Stimulated activated CD4-positive, alpha-beta T cell treated with anti-CD3 and anti-CD28 coated beads, TNF-alpha, amount 100 ng/mL, for 48 hours (primary cell): ENCODE data around the gene CLDN22.

Experiments
- DNase-seq, 3 donors: peaks; one replicate each; pipeline ENCODE4 v3.0.0-alpha.2; 2020; ENCODE audit warnings: low read depth in 3 of 3

CLDN22 gene

GRCh38 chr4:183321516-183321915 is 1.4 kb upstream of the CLDN22 start:
- DNase-seq = no peak

GRCh38 chr4:183321079-183321478 is 1.0 kb upstream of the CLDN22 start:
- DNase-seq = no peak

GRCh38 chr4:183318656-183319055 is 1.4 kb downstream of the CLDN22 start:
- DNase-seq = no peak

- no peak for DNase-seq
These were observed 5.3 kb downstream of the CLDN22 start for GRCh38 chr4:183314806-183315205.

GRCh38 chr4:183314336-183314735 is 5.7 kb downstream of the CLDN22 start:
- DNase-seq = no peak

GRCh38 chr4:183312841-183313240 is 7.2 kb downstream of the CLDN22 start:
- no peak for DNase-seq

GRCh38 chr4:183306811-183307210 is 13.3 kb downstream of the CLDN22 start:
- DNase-seq = no peak

GRCh38 chr4:183304538-183304937 is 15.5 kb downstream of the CLDN22 start:
- DNase-seq = no peak

GRCh38 chr4:183304067-183304466 is 16.0 kb downstream of the CLDN22 start:
- no peak for DNase-seq

- DNase-seq = no peak
These were observed 16.8 kb downstream of the CLDN22 start for GRCh38 chr4:183303301-183303700.

- DNase-seq = no peak
These were observed 19.4 kb downstream of the CLDN22 start for GRCh38 chr4:183300655-183301054.

- DNase-seq = no peak
These were observed 20.0 kb downstream of the CLDN22 start for GRCh38 chr4:183300070-183300469.

- no peak for DNase-seq
These were observed 20.6 kb downstream of the CLDN22 start for GRCh38 chr4:183299464-183299863.

- DNase-seq = no peak
These were observed 22.4 kb downstream of the CLDN22 start for GRCh38 chr4:183297675-183298074.

GRCh38 chr4:183295711-183296110 is 24.4 kb downstream of the CLDN22 start:
- no peak for DNase-seq

GRCh38 chr4:183291070-183291469 is 29.0 kb downstream of the CLDN22 start:
- DNase-seq = no peak

GRCh38 chr4:183289688-183290087 is 30.4 kb downstream of the CLDN22 start:
- DNase-seq = no peak

GRCh38 chr4:183288955-183289354 is 31.1 kb downstream of the CLDN22 start:
- DNase-seq = no peak

- no peak for DNase-seq
These were observed 32.4 kb downstream of the CLDN22 start for GRCh38 chr4:183287677-183288076.

GRCh38 chr4:183287309-183287659 is 32.8 kb downstream of the CLDN22 start:
- no peak for DNase-seq

- DNase-seq = no peak
These were observed 33.3 kb downstream of the CLDN22 start for GRCh38 chr4:183286590-183287308.

GRCh38 chr4:183285886-183286285 is 34.2 kb downstream of the CLDN22 start:
- DNase-seq = no peak

- no peak for DNase-seq
These were observed 35.1 kb downstream of the CLDN22 start for GRCh38 chr4:183284965-183285364.

- no peak for DNase-seq
These were observed 35.8 kb downstream of the CLDN22 start for GRCh38 chr4:183284258-183284785.
